Activated gamma-delta T cell (primary cell): ENCODE data around the gene RALGPS1.

Source experiments
- DNase-seq: peaks from one replicate; lab custom pipeline; 2025; lab: John Stamatoyannopoulos, UW
- total RNA-seq, 2 donors: gene quantifications; one replicate each; lab custom pipeline; 2026; lab: John Stamatoyannopoulos, UW

The RALGPS1 gene
- total RNA-seq = 14.8 to 18.8 reads per million in 2 donors

GRCh38 chr9:126914458-126915280 lies at the start of gene RALGPS1:
Gene RALGPS1 (plus strand): TSS chr9:126914782. CDS start chr9:126962290, 47,508 bp downstream.
- DNase-seq = peak; percentile 91

- DNase-seq = no peak
These were observed 45.2 kb upstream of the RALGPS1 start for GRCh38 chr9:126869368-126869767.

GRCh38 chr9:126872516-126872915 lies 42.1 kb upstream of the RALGPS1 start:
- no peak for DNase-seq

GRCh38 chr9:126874546-126875314 lies 39.9 kb upstream of the RALGPS1 start:
- no peak for DNase-seq

- DNase-seq = no peak
These were observed 38.6 kb upstream of the RALGPS1 start for GRCh38 chr9:126875756-126876510.

GRCh38 chr9:126876531-126876930 lies 38.1 kb upstream of the RALGPS1 start:
- no peak for DNase-seq

- no peak for DNase-seq
These were observed 37.2 kb upstream of the RALGPS1 start for GRCh38 chr9:126877418-126877817.

- DNase-seq = no peak
These were observed 35.3 kb upstream of the RALGPS1 start for GRCh38 chr9:126879288-126879687.

- no peak for DNase-seq
These were observed 34.2 kb upstream of the RALGPS1 start for GRCh38 chr9:126880226-126880946.

GRCh38 chr9:126880947-126881332 lies 33.6 kb upstream of the RALGPS1 start:
- no peak for DNase-seq

GRCh38 chr9:126882746-126883145 lies 31.8 kb upstream of the RALGPS1 start:
- DNase-seq = no peak

GRCh38 chr9:126883636-126884035 lies 30.9 kb upstream of the RALGPS1 start:
- DNase-seq = no peak

- no peak for DNase-seq
These were observed 29.4 kb upstream of the RALGPS1 start for GRCh38 chr9:126885131-126885641.

GRCh38 chr9:126886034-126886822 lies 28.4 kb upstream of the RALGPS1 start:
- DNase-seq = no peak

- no peak for DNase-seq
These were observed 27.7 kb upstream of the RALGPS1 start for GRCh38 chr9:126886897-126887296.

GRCh38 chr9:126891676-126892075 lies 22.9 kb upstream of the RALGPS1 start:
- no peak for DNase-seq

GRCh38 chr9:126893079-126893478 lies 21.5 kb upstream of the RALGPS1 start:
- DNase-seq = no peak

GRCh38 chr9:126894052-126894603 lies 20.5 kb upstream of the RALGPS1 start:
- DNase-seq = no peak

- DNase-seq = no peak
These were observed 12.4 kb upstream of the RALGPS1 start for GRCh38 chr9:126902210-126902609.

- no peak for DNase-seq
These were observed 10.0 kb upstream of the RALGPS1 start for GRCh38 chr9:126904586-126904985.
